Sigmoid colon (tissue), 7 donors: ENCODE measurements around the gene MARCO. TPM values are rescaled to one million over a fixed set of nuclear protein-coding genes. Genes with fewer than 3 reads are reported as not detected.
"Not testable (repeated sequence)": the region's sequence is repeated elsewhere in the genome, so short reads cannot be mapped to it uniquely, and the experiment has no call there.

Experiments used
- DNase-seq: peaks from one replicate; pipeline ENCODE4 v3.0.0-alpha.2; 2019
- H3K27ac ChIP-seq, 4 donors: fragments of 200-600 bp; sonication (generic); one replicate each; pipeline ENCODE4 v1.5.1; 2016 to 2019; ENCODE audit warnings: mild to moderate bottlenecking in 1 of 4
- H3K27me3 ChIP-seq, 3 donors: fragments of 200-600 bp; sonication (generic); one replicate each; pipeline ENCODE4 v1.5.1; 2019; ENCODE audit warnings: mild to moderate bottlenecking in 1 of 3
- H3K36me3 ChIP-seq, 4 donors: fragments of 200-600 bp; sonication (generic); one replicate each; pipeline ENCODE4 v1.5.1; 2016 to 2019
- H3K4me1 ChIP-seq, 4 donors: fragments of 200-600 bp; sonication (generic); one replicate each; pipeline ENCODE4 v1.5.1; 2017 to 2019
- H3K4me3 ChIP-seq, 4 donors: fragments of 200-600 bp; sonication (generic); one replicate each; pipeline ENCODE4 v1.5.1; 2017 to 2019; ENCODE audit warnings: mild to moderate bottlenecking in 2 of 4, moderate library complexity in 1 of 4
- H3K9me3 ChIP-seq, 4 donors: fragments of 200-600 bp in 3 of 4; sonication (generic) in 3 of 4; one replicate each; pipeline versions ENCODE4 v1.5.1 to v1.6.1; 2013 to 2019
- EP300 ChIP-seq, 4 donors: sonication (generic); formaldehyde crosslinking; IDR thresholded peaks; one replicate each; pipeline ENCODE4 v1.6.1; 2017; ENCODE audit warnings: antibody characterized with exemption in 4 of 4
- POLR2A ChIP-seq, 2 donors: fragments of 450-650 bp; IDR thresholded peaks; one replicate each; pipeline ENCODE4 v1.6.1; 2016; ENCODE audit warnings: antibody characterized with exemption in 2 of 2, mild to moderate bottlenecking in 2 of 2, moderate library complexity in 2 of 2
- POLR2AphosphoS5 ChIP-seq, 4 donors: sonication (generic); formaldehyde crosslinking; IDR thresholded peaks; one replicate each; pipeline ENCODE4 v1.6.1; 2017; ENCODE audit warnings: antibody characterized with exemption in 4 of 4
- WGBS, 2 donors: extraction: QIAGEN DNeasy Blood & Tissue Kit; methylation state at CpG; one replicate each; pipeline ENCODE4 v1.1.7; 2013; 5-methylcytosine and 5-hydroxymethylcytosine counted together
- intact Hi-C: fragments of 100-400 bp; cut with DNase I; formaldehyde crosslinking; loops from one replicate; pipeline ENCODE4 v1.15.1; 2023
- polyA plus RNA-seq, 3 donors: library from polyadenylated mRNA; stranded (reverse); fragments of 200-250 nt; gene quantifications; one replicate each; pipeline ENCODE4 v1.2.3, GENCODE V29; 2013
- total RNA-seq, 4 donors: library from RNA; depleted of rRNA; stranded (reverse); fragments of >200 nt; gene quantifications; one replicate each; pipeline ENCODE4 v1.1.0, GENCODE V29; 2016
- TF ChIP-seq, protein P1 (sequence below), 4 experiments: fragments of 450-650 bp in 3 of 4; fragments of 200-600 bp in 1 of 4; IDR thresholded peaks; one replicate each; pipeline ENCODE4 v1.5.1; 2016 to 2019; ENCODE audit warnings: antibody characterized with exemption in 4 of 4, mild to moderate bottlenecking in 3 of 4, moderate library complexity in 2 of 4
- donor health status: healthy with polysubstance abuse.
- donor health status: Bipolar disorder and iron deficiency.
- donor health status: healthy.

Gene MARCO
- total and polyA plus RNA-seq, 7 donors: 3.3 to 18.7 (median 10.6) TPM; not detected in 1

DNA sequence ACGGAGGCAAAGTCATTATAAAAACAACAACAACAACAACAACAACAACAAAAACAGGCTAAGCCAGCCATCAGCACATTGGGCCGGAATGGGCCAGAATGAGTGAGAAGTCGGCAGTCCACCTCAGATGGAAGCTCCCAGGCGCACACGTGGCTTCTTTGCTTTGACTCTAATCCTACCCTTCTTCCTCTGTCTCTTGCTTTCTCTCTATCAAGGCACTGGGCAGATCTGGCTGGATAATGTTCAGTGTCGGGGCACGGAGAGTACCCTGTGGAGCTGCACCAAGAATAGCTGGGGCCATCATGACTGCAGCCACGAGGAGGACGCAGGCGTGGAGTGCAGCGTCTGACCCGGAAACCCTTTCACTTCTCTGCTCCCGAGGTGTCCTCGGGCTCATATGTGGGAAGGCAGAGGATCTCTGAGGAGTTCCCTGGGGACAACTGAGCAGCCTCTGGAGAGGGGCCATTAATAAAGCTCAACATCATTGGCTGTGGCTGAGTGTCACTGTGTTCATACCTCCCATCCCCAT, 52.2 kb downstream of the MARCO start:
- H3K27ac ChIP-seq: no peak overlapping the region
- no peak overlapping the region for H3K4me3 ChIP-seq
- no peaks in the 10 kb centered on the region for H3K4me1 ChIP-seq
- H3K36me3 ChIP-seq: no peaks in the 10 kb centered on the region
- no peaks in the 10 kb centered on the region for H3K27me3 ChIP-seq
- no peaks in the 10 kb centered on the region for H3K9me3 ChIP-seq
- intact Hi-C loops: no loop called here
- TF ChIP-seq EP300 (IDR thresholded peaks at IDR 0.05): no peak
- no peak for TF ChIP-seq POLR2A (IDR thresholded peaks at IDR 0.05)
- TF ChIP-seq, protein P1, sequence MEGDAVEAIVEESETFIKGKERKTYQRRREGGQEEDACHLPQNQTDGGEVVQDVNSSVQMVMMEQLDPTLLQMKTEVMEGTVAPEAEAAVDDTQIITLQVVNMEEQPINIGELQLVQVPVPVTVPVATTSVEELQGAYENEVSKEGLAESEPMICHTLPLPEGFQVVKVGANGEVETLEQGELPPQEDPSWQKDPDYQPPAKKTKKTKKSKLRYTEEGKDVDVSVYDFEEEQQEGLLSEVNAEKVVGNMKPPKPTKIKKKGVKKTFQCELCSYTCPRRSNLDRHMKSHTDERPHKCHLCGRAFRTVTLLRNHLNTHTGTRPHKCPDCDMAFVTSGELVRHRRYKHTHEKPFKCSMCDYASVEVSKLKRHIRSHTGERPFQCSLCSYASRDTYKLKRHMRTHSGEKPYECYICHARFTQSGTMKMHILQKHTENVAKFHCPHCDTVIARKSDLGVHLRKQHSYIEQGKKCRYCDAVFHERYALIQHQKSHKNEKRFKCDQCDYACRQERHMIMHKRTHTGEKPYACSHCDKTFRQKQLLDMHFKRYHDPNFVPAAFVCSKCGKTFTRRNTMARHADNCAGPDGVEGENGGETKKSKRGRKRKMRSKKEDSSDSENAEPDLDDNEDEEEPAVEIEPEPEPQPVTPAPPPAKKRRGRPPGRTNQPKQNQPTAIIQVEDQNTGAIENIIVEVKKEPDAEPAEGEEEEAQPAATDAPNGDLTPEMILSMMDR (IDR thresholded peaks at IDR 0.05): no peak
- no peak for TF ChIP-seq POLR2AphosphoS5 (IDR thresholded peaks at IDR 0.05)
- no peak for DNase-seq
- 87 to 91% methylated on average over 14 of the region's 14 CpGs for WGBS, 2 donors

DNA sequence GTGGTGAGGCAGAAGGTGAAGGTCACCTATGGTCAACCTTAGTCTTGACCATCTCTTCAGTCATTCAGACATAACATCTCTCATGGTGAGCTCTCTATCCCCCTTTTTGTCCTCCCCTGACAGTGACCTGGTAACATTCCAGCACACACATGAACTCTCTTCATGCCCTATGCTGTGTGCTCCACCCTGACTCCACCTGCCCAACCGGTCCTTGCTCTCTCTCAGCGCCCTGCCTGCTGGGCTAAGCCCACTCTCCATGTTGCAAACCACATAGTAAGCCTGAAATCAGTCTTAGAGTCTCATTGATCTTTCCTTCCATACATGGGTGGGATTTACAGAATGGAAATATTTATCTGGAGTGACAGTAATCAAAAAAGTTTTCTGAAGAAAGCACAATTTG, 52.8 kb downstream of the MARCO start:
- Histone ChIP-seq H3K27ac (no peak overlapping the region), H3K4me3 (no peak overlapping the region), H3K36me3 (no peaks in the 10 kb centered on the region), H3K9me3 (no peaks in the 10 kb centered on the region), H3K27me3 (no peaks in the 10 kb centered on the region), H3K4me1 (no peaks in the 10 kb centered on the region)
- TF ChIP-seq, protein P1 (IDR thresholded peaks at IDR 0.05): no peak
- TF ChIP-seq EP300 (IDR thresholded peaks at IDR 0.05): no peak
- no peak for TF ChIP-seq POLR2AphosphoS5 (IDR thresholded peaks at IDR 0.05)
- no peak for TF ChIP-seq POLR2A (IDR thresholded peaks at IDR 0.05)
- no peak for DNase-seq
- 73 to 83% methylated on average over 2 of the region's 2 CpGs for WGBS, 2 donors
- intact Hi-C loops: no loop called here

GRCh38 chr2:119003856-119004255, 61.9 kb downstream of the MARCO start:
- DNase-seq, H3K27ac ChIP-seq, H3K27me3 ChIP-seq, H3K4me3 ChIP-seq, H3K4me1 ChIP-seq, intact Hi-C loops, H3K9me3 ChIP-seq, H3K36me3 ChIP-seq: not testable (repeated sequence)
- WGBS, 2 donors: 94 to 95% methylated on average over 4 of the region's 4 CpGs

DNA sequence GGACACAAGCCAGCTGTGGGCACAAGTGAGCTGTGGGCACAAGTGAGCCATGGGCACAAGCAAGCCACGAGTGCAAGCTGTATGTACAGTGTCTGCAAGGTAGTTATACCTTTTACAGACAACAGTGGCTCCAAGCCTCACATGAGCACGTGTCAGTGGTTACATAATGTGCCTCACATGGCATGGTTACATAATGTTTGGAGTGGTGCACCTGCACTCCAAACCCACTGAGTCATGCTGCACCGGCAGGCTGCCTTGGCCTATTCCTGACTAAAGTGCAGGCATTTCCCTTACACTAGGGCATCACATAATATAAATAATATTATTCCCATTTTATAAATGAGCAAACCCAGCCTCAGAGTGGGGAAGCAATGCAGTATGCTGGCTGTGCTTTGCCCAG, 62.6 kb downstream of the MARCO start:
- H3K9me3 ChIP-seq: no peaks in the 10 kb centered on the region
- H3K27ac ChIP-seq: no peak overlapping the region
- peaks cover 0 to 3% (median 0%) of the 10 kb centered on the region in 3 donors for H3K27me3 ChIP-seq
- intact Hi-C loops: no loop called here
- no peaks in the 10 kb centered on the region for H3K36me3 ChIP-seq
- no peak for DNase-seq
- WGBS, 2 donors: 76 to 80% methylated on average over 3 of the region's 3 CpGs
- TF ChIP-seq POLR2AphosphoS5 (IDR thresholded peaks at IDR 0.05): no peak
- TF ChIP-seq EP300 (IDR thresholded peaks at IDR 0.05): no peak
- TF ChIP-seq, protein P1 (IDR thresholded peaks at IDR 0.05): no peak
- no peak for TF ChIP-seq POLR2A (IDR thresholded peaks at IDR 0.05)
- H3K4me1 ChIP-seq: no peaks in the 10 kb centered on the region
- H3K4me3 ChIP-seq: no peak overlapping the region

DNA sequence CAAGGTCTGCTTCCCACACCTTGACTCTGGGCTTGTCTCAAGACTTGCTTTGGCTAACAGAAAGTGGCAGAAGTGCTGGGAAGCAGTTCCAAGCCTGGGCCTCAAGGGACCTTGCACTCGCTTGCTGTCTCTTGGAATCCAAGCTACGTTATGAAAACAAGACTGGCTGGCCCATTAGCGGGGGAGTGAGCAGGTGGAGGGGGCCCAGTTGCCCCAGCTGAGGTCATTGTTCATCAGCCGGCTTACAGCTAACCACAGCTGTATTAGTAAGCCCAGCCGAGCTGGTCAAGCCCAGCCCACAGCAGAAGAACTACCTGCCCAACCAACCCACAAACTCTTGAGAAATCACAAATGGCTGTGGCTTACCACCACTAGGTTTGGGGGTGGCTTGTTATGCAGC, 63.1 kb downstream of the MARCO start:
- TF ChIP-seq POLR2AphosphoS5 (IDR thresholded peaks at IDR 0.05) (no peak), EP300 (IDR thresholded peaks at IDR 0.05) (no peak), POLR2A (IDR thresholded peaks at IDR 0.05) (no peak)
- TF ChIP-seq, protein P1 (IDR thresholded peaks at IDR 0.05): no peak
- WGBS, 2 donors: 84 to 89% methylated on average over 5 of the region's 5 CpGs
- no peak for DNase-seq
- Histone ChIP-seq H3K36me3 (no peaks in the 10 kb centered on the region), H3K4me3 (no peak overlapping the region), H3K27me3 (peaks cover 0 to 7% (median 4%) of the 10 kb centered on the region in 3 donors), H3K27ac (no peak overlapping the region), H3K9me3 (no peaks in the 10 kb centered on the region), H3K4me1 (no peaks in the 10 kb centered on the region)
- intact Hi-C loops: no loop called here
